ENCODE results near the gene DDIT3.

Gene DDIT3

DNA sequence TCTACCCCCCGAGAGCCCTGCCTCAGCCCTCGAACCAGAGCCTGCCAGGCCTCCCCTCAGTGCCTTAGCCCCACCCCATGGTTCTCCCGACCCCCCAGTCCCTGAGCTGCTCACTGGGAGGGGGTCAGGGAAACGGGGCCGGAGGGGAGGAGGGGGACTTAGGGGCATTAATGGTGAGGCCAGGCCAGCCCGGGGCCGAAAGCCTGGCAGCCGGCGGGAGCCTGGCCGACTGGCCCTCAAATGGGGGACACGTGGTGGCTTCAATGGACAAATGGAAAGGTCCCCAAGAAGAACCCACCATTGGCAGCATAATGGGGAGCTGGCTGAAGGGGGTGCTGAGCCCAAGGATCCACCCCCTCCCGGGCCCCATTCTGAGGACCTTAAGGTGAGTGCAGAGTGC is 7.9 kb upstream of the DDIT3 start:
- TF ChIP-seq, protein P1, sequence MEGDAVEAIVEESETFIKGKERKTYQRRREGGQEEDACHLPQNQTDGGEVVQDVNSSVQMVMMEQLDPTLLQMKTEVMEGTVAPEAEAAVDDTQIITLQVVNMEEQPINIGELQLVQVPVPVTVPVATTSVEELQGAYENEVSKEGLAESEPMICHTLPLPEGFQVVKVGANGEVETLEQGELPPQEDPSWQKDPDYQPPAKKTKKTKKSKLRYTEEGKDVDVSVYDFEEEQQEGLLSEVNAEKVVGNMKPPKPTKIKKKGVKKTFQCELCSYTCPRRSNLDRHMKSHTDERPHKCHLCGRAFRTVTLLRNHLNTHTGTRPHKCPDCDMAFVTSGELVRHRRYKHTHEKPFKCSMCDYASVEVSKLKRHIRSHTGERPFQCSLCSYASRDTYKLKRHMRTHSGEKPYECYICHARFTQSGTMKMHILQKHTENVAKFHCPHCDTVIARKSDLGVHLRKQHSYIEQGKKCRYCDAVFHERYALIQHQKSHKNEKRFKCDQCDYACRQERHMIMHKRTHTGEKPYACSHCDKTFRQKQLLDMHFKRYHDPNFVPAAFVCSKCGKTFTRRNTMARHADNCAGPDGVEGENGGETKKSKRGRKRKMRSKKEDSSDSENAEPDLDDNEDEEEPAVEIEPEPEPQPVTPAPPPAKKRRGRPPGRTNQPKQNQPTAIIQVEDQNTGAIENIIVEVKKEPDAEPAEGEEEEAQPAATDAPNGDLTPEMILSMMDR (IDR thresholded peaks at IDR 0.05) = no peak

DNA sequence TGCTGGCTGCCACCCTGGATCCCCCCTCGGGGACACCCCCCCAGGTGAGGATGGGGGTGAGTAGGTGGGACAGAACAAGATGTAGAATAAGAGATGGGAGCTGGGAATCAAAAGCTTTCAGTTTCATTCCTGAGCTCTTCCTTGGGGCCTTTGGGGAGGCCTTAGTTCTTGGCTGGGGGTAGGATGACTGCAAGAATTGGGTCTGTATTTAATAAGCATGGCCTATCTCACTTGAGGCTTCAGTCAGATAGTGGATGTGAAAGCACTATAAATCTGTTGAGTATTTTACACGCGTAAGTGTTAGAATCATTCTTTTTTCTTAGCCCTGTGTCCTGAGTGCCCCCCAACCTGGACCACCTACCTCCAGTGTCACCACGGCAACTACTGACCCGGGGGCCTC is 6.9 kb upstream of the DDIT3 start:
- TF ChIP-seq, protein P1 (IDR thresholded peaks at IDR 0.05) = no peak

DNA sequence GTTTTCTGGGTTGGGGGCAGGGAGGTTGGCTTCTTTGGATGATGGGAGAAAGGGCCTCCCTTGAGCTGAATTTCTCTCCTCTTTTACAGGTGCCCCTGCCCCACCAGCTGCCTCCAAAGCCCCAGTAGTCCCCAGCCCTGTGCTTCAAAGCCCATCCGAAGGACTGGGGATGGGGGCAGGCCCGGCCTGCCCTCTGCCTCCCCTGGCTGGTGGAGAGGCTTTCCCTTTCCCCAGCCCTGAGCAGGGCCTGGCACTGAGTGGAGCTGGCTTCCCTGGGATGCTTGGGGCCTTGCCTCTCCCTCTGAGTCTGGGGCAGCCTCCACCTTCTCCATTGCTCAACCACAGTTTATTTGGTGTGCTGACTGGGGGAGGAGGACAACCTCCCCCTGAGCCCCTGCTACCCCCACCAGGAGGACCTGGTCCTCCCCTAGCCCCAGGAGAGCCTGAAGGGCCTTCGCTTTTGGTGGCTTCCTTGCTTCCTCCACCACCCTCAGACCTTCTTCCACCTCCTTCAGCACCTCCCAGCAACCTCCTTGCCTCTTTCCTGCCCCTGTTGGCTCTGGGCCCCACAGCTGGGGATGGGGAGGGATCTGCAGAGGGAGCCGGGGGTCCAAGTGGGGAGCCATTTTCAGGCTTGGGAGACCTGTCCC is 6.3 kb upstream of the DDIT3 start:
- TF ChIP-seq, protein P1 (IDR thresholded peaks at IDR 0.05) = no peak

DNA sequence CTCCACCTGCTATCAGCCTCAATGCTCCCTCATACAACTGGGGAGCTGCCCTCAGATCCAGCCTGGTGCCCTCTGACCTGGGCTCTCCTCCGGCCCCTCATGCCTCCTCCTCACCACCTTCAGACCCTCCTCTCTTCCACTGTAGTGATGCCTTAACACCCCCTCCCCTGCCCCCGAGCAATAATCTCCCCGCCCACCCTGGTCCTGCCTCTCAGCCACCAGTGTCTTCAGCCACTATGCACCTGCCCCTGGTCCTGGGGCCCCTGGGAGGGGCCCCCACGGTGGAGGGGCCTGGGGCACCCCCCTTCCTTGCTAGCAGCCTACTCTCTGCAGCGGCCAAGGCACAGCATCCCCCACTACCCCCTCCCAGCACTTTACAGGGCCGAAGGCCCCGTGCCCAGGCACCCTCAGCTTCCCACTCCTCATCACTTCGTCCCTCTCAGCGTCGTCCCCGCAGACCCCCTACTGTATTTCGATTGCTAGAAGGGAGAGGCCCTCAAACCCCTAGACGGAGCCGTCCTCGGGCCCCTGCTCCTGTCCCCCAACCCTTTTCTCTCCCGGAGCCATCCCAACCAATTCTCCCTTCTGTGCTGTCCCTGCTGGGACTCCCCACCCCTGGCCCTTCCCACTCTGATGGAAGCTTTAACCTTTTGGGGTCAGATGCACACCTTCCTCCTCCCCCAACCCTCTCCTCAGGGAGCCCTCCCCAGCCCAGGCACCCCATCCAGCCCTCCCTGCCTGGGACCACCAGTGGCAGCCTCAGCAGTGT is 5.5 kb upstream of the DDIT3 start:
- TF ChIP-seq, protein P1 (IDR thresholded peaks at IDR 0.05) = no peak

DNA sequence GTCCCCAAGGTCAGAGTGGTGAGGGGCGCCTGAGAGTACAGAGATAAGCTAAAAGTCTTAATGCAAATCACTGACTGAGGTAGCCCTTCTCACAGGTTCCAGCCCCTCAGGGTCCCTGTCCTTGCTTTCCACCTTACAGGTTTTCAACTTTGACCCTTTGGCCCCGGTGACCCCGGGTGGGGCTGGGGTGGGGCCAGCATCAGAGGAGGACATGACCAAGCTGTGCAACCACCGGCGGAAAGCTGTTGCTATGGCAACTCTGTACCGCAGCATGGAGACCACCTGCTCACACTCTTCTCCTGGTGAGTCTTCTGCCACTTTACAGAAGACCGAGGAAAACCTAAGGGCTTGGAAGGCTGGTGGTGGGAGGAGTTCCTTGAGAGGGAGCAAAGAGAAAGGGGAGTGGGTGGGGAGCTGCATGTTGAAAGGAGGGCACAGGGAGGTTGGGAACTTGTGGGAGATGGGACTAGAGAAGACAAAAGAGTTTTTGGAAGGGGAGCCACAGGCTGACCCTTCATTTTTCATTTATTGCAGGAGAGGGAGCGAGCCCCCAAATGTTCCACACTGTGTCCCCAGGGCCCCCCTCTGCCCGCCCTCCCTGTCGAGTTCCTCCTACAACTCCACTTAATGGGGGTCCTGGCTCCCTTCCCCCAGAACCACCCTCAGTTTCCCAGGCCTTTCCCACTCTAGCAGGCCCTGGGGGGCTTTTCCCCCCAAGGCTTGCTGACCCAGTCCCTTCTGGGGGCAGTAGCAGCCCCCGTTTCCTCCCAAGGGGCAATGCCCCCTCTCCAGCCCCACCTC is 4.7 kb upstream of the DDIT3 start:
- TF ChIP-seq, protein P1 (IDR thresholded peaks at IDR 0.05) = no peak

DNA sequence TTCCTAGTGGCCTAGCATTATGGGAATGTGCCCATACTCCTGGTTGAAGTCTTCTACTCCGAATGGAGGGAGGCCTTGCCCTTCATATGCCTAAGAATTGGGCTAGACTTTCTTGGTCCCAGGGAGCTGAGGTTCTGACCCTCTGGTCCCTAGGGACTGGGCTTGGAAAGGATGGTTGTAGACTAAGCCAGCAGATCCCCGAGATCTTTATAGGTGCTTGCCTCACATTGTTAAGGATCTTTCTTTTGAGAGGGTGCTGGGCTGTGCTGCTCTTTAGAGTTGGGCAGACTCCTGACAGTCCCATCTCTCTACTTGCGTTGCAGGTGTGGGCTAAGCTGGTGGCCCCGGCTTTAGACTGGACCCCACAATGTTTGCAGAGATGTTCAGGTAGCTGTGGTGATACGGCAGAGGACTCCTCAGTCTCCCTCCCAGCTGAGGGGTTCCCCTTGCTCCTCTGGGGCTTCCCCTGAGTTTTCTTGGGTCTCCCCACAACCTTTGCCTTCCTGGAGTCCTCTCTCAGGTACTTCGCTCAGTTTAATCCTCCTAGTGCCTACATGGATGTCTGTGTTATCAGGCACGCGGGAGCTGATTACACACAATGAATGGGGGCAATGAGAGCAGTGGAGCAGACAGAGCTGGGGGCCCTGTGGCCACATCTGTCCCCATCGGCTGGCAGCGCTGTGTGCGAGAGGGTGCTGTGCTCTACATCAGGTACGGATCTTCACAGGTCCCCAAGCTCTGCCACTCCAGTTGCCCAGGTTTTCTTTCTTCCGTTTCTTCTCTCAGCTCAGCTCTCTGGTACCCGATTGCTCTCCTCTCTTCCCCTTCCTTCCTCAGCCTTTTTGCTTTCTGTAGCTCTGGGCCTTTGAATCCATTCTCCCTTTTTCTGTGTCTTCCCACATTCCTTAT is 3.6 kb upstream of the DDIT3 start:
- TF ChIP-seq, protein P1 (IDR thresholded peaks at IDR 0.05) = no peak
